ENCODE results near the gene LMNB1. TPM values are rescaled to one million over a fixed set of nuclear protein-coding genes. Genes with fewer than 3 reads are reported as not detected.

The LMNB1 gene
- total RNA-seq, 2 donors from 2014 or later = 1.3 to 2.0 TPM

- TF ChIP-seq POLR2A (IDR thresholded peaks at IDR 0.05) = no peak
- no peak for TF ChIP-seq CTCF (IDR thresholded peaks at IDR 0.05)
- Histone ChIP-seq H3K36me3 (replicated peaks in 1 of 2; ENCODE audit: insufficient read depth in 1 of 2, low read depth in 2 of 2) (no peaks in the 10 kb centered on the region), H3K4me3 (no peak overlapping the region), H3K9me3 (no peaks in the 10 kb centered on the region), H3K27ac (no peak overlapping the region), H3K27me3 (no peaks in the 10 kb centered on the region), H3K4me1 (no peaks in the 10 kb centered on the region)
- ATAC-seq (no peak), DNase-seq (no peak)
- WGBS, 2 donors = 78 to 87% methylated on average over 4 of the region's 4 CpGs
- intact Hi-C loops (cut with DNase I) = no loop called here
These were observed 86.5 kb downstream of the LMNB1 start for GRCh38 chr5:126863402-126863801.

- Histone ChIP-seq H3K36me3 (replicated peaks in 1 of 2; ENCODE audit: insufficient read depth in 1 of 2, low read depth in 2 of 2) (no peaks in the 10 kb centered on the region), H3K4me3 (no peak overlapping the region), H3K4me1 (no peaks in the 10 kb centered on the region), H3K27me3 (no peaks in the 10 kb centered on the region), H3K27ac (no peak overlapping the region), H3K9me3 (no peaks in the 10 kb centered on the region)
- DNase-seq = no peak
- intact Hi-C loops (cut with DNase I) = no loop called here
- 90 to 91% methylated on average over 21 to 22 of the region's 22 CpGs for WGBS, 2 donors
- TF ChIP-seq CTCF (IDR thresholded peaks at IDR 0.05) (no peak), POLR2A (IDR thresholded peaks at IDR 0.05) (no peak)
- no peak for ATAC-seq
These were observed 87.2 kb downstream of the LMNB1 start for GRCh38 chr5:126864042-126864688.

- Histone ChIP-seq H3K4me1 (no peaks in the 10 kb centered on the region), H3K9me3 (no peaks in the 10 kb centered on the region), H3K27ac (no peak overlapping the region), H3K27me3 (no peaks in the 10 kb centered on the region), H3K4me3 (no peak overlapping the region), H3K36me3 (replicated peaks in 1 of 2; ENCODE audit: insufficient read depth in 1 of 2, low read depth in 2 of 2) (no peaks in the 10 kb centered on the region)
- intact Hi-C loops (cut with DNase I) = no loop called here
- ATAC-seq (no peak), DNase-seq (no peak)
- WGBS, 2 donors = 38 to 39% methylated on average over 3 of the region's 3 CpGs
- TF ChIP-seq POLR2A (IDR thresholded peaks at IDR 0.05) (no peak), CTCF (IDR thresholded peaks at IDR 0.05) (no peak)
These were observed 88.4 kb downstream of the LMNB1 start for GRCh38 chr5:126865299-126865698.

- intact Hi-C loops (cut with DNase I) = no loop called here
- Histone ChIP-seq H3K9me3 (no peaks in the 10 kb centered on the region), H3K27me3 (no peaks in the 10 kb centered on the region), H3K4me1 (no peaks in the 10 kb centered on the region), H3K4me3 (no peak overlapping the region), H3K27ac (no peak overlapping the region), H3K36me3 (replicated peaks in 1 of 2; ENCODE audit: insufficient read depth in 1 of 2, low read depth in 2 of 2) (no peaks in the 10 kb centered on the region)
- DNase-seq = no peak
- 83 to 84% methylated on average over 7 to 8 of the region's 8 CpGs for WGBS, 2 donors
- TF ChIP-seq POLR2A (IDR thresholded peaks at IDR 0.05) = no peak
- TF ChIP-seq CTCF (IDR thresholded peaks at IDR 0.05) = no peak
- no peak for ATAC-seq
These were observed 90.1 kb downstream of the LMNB1 start for GRCh38 chr5:126866851-126867636.
